Loucy (cell line): ENCODE measurements around the gene TCERG1.

ENCODE experiments used
- EZH2phosphoT487 ChIP-seq: fragments of 200-600 bp; IDR thresholded peaks from 2 replicates; pipeline ENCODE4 v1.6.1; 2018; ENCODE audit warnings: antibody characterized with exemption, mild to moderate bottlenecking, moderate library complexity, borderline replicate concordance
- TF ChIP-seq, protein P1 (sequence below): fragments of 200-600 bp; sonication (generic); conservative IDR thresholded peaks from 2 replicates; pipeline ENCODE4 v1.5.1; 2014; ENCODE audit warnings: mild to moderate bottlenecking, antibody characterized with exemption, low read length

DNA sequence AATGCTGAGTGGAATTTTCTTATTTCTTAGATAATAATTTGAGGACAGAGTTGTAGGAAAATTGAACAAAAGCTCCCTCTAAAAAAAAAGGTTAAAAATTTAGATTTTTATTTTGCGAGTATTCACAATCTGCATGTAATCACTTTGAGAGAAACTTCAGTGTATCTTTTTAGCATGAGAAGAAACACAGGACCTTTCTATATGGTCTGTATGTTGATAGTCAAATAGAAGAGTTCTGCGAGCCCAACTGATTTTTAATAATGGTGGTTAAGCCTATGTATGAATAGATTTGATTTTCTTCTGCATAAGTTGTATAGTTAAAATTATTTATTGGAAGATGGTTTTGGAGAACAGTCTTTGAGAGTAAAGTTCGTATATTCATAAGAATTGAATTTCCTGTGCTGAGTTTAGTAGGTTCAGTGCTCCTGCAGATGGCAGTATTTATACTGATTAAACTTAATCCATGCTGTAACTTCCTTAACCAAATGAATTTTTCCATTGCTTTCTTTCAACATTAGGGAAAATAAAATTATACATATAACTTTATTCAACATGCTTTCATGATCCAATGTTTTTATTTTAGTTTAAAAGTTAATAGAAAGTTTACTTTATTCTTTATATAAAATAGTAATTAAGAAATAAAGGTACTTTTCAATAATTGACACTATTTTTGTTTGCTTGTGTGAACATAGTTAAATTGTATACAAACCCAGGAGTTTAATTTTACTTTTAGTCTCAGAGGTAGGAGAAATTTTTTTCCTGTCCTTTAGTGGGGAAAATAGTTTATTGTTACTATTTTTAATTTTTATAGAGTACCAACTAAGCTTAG is 19.6 kb downstream of the TCERG1 start:
- TF ChIP-seq, protein P1, sequence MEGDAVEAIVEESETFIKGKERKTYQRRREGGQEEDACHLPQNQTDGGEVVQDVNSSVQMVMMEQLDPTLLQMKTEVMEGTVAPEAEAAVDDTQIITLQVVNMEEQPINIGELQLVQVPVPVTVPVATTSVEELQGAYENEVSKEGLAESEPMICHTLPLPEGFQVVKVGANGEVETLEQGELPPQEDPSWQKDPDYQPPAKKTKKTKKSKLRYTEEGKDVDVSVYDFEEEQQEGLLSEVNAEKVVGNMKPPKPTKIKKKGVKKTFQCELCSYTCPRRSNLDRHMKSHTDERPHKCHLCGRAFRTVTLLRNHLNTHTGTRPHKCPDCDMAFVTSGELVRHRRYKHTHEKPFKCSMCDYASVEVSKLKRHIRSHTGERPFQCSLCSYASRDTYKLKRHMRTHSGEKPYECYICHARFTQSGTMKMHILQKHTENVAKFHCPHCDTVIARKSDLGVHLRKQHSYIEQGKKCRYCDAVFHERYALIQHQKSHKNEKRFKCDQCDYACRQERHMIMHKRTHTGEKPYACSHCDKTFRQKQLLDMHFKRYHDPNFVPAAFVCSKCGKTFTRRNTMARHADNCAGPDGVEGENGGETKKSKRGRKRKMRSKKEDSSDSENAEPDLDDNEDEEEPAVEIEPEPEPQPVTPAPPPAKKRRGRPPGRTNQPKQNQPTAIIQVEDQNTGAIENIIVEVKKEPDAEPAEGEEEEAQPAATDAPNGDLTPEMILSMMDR = peak; percentile 62
- no peak for TF ChIP-seq EZH2phosphoT487
